ENCODE measurements around the gene EIF2S2. TPM values are rescaled to one million over a fixed set of nuclear protein-coding genes. Genes with fewer than 3 reads are reported as not detected.
"Not testable (repeated sequence)": the region's sequence is repeated elsewhere in the genome, so short reads cannot be mapped to it uniquely, and the experiment has no call there.

EIF2S2 gene
- total and polyA plus RNA-seq, 12 donors: 22.2 to 67.7 (median 41.1) TPM

DNA sequence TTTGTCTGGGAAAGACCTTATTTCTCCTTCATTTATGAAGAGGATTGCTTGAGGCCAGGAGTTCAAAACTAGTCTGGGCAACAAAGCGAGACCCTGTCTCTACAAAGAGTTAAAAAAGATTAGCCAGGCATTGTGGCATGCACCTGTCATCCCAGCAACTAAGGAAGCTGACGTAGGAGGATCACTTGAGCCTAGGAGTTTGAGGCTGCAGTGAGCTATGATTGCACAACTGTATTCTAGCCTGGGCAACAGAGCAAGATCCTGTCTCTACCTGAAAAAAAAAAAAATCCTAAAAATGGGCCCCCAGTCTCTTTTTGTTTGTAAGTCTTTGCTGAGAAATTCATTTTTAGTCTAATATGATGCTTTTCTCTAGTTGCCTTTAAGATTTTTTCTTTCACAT is 29.2 kb upstream of the EIF2S2 start:
- DNase-seq: no peak
- Histone ChIP-seq H3K27ac (no peak overlapping the region), H3K9me3 (peaks cover 0 to 11% (median 0%) of the 10 kb centered on the region in 11 donors), H3K27me3 (no peaks in the 10 kb centered on the region), H3K36me3 (no peaks in the 10 kb centered on the region), H3K4me1 (no peaks in the 10 kb centered on the region), H3K4me3 (no peak overlapping the region)
- no peak for ATAC-seq
- intact Hi-C loops (cut with DNase I): no loop called here
- TF ChIP-seq, protein P1, sequence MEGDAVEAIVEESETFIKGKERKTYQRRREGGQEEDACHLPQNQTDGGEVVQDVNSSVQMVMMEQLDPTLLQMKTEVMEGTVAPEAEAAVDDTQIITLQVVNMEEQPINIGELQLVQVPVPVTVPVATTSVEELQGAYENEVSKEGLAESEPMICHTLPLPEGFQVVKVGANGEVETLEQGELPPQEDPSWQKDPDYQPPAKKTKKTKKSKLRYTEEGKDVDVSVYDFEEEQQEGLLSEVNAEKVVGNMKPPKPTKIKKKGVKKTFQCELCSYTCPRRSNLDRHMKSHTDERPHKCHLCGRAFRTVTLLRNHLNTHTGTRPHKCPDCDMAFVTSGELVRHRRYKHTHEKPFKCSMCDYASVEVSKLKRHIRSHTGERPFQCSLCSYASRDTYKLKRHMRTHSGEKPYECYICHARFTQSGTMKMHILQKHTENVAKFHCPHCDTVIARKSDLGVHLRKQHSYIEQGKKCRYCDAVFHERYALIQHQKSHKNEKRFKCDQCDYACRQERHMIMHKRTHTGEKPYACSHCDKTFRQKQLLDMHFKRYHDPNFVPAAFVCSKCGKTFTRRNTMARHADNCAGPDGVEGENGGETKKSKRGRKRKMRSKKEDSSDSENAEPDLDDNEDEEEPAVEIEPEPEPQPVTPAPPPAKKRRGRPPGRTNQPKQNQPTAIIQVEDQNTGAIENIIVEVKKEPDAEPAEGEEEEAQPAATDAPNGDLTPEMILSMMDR (IDR thresholded peaks at IDR 0.05): no peak
- 67 to 78% methylated on average over 2 of the region's 2 CpGs for WGBS, 2 donors

DNA sequence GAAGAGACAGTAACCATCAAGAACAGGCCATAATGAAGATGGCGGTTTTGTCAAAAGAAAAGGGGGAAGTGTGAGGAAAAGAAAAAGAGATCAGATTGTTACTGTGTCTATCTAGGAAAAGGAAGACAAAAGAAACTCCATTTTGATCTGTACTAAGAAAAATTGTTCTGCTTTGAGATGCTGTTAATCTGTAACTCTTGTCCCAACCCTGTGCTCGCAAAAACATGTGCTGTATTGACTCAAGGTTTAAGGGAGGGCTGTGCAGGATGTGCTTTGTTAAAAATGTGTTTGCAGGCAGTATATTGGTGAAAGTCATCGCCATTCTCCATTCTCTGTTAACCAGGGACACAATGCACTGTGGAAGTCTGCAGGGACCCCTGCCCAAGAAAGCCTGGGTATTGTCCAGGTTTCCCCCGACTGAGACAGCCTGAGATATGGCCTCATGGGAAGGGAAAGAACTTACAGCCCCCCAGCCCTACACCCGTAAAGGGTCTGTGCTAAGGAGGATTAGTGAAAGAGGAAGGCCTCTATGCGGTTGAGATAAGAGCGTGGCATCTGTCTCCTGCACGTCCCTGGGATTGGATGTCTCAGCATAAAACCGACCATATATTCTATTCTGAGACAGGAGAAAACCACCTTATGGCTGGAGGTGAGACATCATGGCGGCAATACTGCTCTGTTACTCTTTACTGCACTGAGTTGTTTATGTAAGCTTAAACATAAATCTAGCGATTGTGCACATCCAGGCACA is 23.7 kb upstream of the EIF2S2 start:
- ATAC-seq, H3K36me3 ChIP-seq, H3K27ac ChIP-seq, H3K4me1 ChIP-seq, H3K27me3 ChIP-seq, H3K9me3 ChIP-seq, DNase-seq, H3K4me3 ChIP-seq: not testable (repeated sequence)
- WGBS, 2 donors: 84 to 87% methylated on average over 11 of the region's 11 CpGs
- intact Hi-C loops (cut with DNase I): loop anchor here in 1 of 10 donors (10.0 kb wide), 1 partner anchor 741 kb away; no protein-coding TSS in a partner anchor

- 63 to 65% methylated on average over 4 of the region's 4 CpGs for WGBS, 2 donors
- H3K4me1 ChIP-seq, ATAC-seq, H3K36me3 ChIP-seq, H3K27ac ChIP-seq, DNase-seq, H3K9me3 ChIP-seq, H3K27me3 ChIP-seq, H3K4me3 ChIP-seq: not testable (repeated sequence)
- intact Hi-C loops (cut with DNase I): loop anchor here in 2 of 10 donors (5.0 to 10.0 kb wide), 2 partner anchors 266 to 739 kb away; no protein-coding TSS in a partner anchor
These were observed 21.4 kb upstream of the EIF2S2 start for GRCh38 chr20:34133365-34133860.

DNA sequence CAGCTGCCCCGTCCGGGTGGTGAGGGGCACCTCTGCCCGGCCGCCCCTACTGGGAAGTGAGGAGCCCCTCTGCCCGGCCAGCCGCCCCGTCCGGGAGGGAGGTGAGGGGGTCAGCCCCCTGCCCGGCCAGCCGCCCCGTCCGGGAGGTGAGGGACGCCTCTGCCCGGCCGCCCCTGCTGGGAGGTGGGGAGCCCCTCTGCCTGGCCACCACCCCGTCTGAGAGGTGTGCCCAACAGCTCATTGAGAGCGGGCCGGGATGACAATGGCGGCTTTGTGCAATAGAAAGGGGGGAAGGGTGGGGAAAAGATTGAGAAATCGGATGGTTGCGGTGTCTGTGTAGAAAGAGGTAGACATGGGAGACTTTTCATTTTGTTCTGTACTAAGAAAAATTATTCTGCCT is 20.9 kb upstream of the EIF2S2 start:
- DNase-seq, H3K36me3 ChIP-seq, H3K27ac ChIP-seq, ATAC-seq, H3K9me3 ChIP-seq, H3K4me3 ChIP-seq, H3K27me3 ChIP-seq, H3K4me1 ChIP-seq: not testable (repeated sequence)
- 89 to 91% methylated on average over 18 to 19 of the region's 21 CpGs for whole genome bisulfite sequencing, 2 donors
- intact Hi-C loops (cut with DNase I): loop anchor here in 2 of 10 donors (5.0 to 10.0 kb wide), 2 partner anchors 266 to 738 kb away; no protein-coding TSS in a partner anchor

- intact Hi-C loops (cut with DNase I): loop anchor here in 2 of 10 donors (5.0 to 10.0 kb wide), 2 partner anchors 265 to 738 kb away; no protein-coding TSS in a partner anchor
- H3K36me3 ChIP-seq, H3K4me1 ChIP-seq, H3K27ac ChIP-seq, H3K9me3 ChIP-seq, ATAC-seq, DNase-seq, H3K27me3 ChIP-seq, H3K4me3 ChIP-seq: not testable (repeated sequence)
- WGBS, 2 donors: 91 to 95% methylated on average over 16 to 26 of the region's 26 CpGs
These were observed 20.4 kb upstream of the EIF2S2 start for GRCh38 chr20:34132491-34132890.

- H3K4me3 ChIP-seq: no peak overlapping the region
- intact Hi-C loops (cut with DNase I): loop anchor here in 2 of 10 donors (5.0 to 10.0 kb wide), 2 partner anchors 264 to 737 kb away; no protein-coding TSS in a partner anchor
- no peak for ATAC-seq
These were observed 19.4 kb upstream of the EIF2S2 start for GRCh38 chr20:34131491-34131890.

More at GRCh38 chr20:34131491-34131890, 19.4 kb upstream of the EIF2S2 start:
- Histone ChIP-seq H3K27me3 (no peaks in the 10 kb centered on the region), H3K27ac (no peak overlapping the region), H3K4me1 (peaks cover 0 to 7% (median 0%) of the 10 kb centered on the region in 9 donors), H3K36me3 (no peaks in the 10 kb centered on the region), H3K9me3 (no peaks in the 10 kb centered on the region)
- TF ChIP-seq, protein P1 (IDR thresholded peaks at IDR 0.05): no peak
- 80 to 81% methylated on average over 4 of the region's 4 CpGs for WGBS, 2 donors
- no peak for DNase-seq
